T-helper 1 cell treated with Interleukin-12 subunit alpha and Interleukin-12 subunit beta and Interleukin-4 antibody, amounts not matched to agents 30 ng/mL and 1 ng/mL, for 36 hours (primary cell): ENCODE results near the gene CTR9. TPM values are rescaled to one million over a fixed set of nuclear protein-coding genes. Genes with fewer than 3 reads are reported as not detected.

Experiments
- intact Hi-C: fragments of 100-400 bp; cut with micrococcal nuclease; formaldehyde crosslinking; loops from one replicate; pipeline ENCODE4 v1.15.1; 2024
- total RNA-seq: library from RNA; stranded (reverse); gene quantifications from 2 replicates; pipeline ENCODE4 v1.2.3, GENCODE V29; 2022

CTR9 gene
- total RNA-seq, 1 donor from 2014 or later: 45.8 TPM

DNA sequence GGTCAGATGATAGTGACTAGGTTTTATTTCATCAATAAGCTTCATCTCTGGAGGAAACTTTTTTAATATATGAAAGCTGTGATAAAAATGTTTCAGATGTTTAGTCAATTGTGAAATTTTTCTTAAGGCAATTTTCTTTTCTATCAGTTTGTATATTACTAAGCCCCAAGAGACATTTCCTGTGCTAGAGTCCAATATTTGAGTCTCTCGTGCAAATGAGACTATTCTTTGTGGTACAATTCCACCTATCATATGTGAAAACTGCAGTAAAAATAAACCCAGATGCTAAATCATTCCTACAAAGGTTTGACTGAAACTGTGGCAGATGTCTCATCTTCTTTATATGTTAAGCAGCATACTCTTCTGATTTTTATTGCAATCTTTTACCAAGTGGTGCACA is 28.0 kb downstream of the CTR9 start:
- intact Hi-C loops: no loop called here

DNA sequence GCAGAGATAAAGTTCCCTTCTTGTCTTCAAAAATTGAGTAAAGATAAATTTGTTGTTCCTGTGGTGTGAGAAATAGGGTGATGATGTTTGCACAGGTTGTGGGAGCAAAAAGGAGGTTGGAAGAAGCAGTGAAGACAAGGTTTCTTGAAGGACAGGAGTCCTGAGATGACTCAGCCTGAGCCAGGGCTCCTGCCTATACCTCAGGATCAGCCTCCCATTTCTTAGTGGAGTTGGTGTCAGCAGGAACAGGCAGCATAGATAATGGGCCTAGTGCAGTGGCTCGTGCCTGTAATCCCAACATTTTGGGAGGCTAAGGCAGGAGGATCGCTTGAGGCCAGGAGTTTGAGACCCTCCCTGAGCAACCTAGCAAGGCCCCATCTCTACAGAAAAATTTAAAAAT is 29.0 kb downstream of the CTR9 start:
- intact Hi-C loops: no loop called here

GRCh38 chr11:10784232-10785145 is 33.4 kb downstream of the CTR9 start:
- intact Hi-C loops: no loop called here

GRCh38 chr11:10785146-10785474 is 34.1 kb downstream of the CTR9 start:
- intact Hi-C loops: no loop called here

- intact Hi-C loops: no loop called here
Observed at GRCh38 chr11:10786451-10786850, 35.4 kb downstream of the CTR9 start.

DNA sequence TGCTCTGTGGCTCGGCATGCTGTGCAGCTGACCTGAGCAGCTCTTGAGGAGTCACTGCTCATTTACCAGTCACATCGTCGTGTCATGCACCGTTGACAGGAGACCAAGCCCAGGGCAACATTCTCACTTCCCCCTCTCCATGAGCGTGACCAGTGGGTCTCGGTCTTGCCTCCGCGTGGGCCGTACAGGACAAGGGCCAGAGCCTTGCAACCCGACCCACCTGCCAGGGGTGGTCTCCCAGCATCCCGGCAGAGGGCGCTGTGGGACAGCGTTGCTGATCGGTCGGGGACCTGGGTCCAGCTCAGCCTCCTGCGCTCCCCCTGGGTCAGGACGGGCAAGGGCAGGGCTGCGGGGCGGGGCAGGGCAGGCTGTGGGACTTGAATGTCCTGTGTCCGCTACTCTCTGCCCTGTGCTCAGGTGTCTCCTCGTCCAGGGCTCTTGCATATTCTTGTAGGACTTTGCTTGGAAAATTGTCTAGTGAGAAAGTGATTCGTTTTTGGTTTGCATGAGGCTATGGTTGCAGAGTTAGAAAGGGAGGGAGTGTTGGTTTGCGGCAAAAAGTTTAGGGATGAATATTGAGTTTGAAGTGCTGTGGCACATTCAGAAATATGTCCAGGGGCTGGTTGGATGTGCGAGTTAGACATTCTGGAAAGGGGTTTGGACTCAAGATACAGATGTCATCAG is 41.5 kb downstream of the CTR9 start:
- intact Hi-C loops: loop anchor here (1.0 to 2.0 kb wide), 5 partner anchors 16 to 995 kb away; partner anchors contain the start of gene EIF4G2

GRCh38 chr11:10793470-10794255 is 42.6 kb downstream of the CTR9 start:
- intact Hi-C loops: loop anchor here (2.0 kb wide), 1 partner anchor 15 kb away; the partner anchor contains the start of gene EIF4G2

DNA sequence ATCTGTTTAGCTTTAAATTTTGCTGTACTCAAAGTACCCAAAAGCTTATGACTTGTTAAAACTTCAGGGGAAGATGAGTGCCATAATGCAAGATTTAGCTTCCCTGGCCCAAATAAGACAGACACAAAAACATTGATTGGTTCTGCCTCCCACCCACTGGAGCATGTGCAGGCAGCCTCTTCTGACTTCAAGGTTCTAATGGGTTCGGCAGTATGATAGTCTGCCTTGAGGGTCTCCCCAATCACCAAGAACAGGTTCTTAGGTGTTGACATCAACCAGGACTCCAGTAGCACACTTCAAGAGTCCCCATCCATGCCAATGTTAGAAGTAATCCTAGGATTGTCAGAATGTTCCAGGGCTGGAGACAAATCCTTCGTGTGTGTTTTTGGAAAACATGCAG is 45.1 kb downstream of the CTR9 start:
- intact Hi-C loops: loop anchor here (2.0 kb wide), 1 partner anchor 25 kb away; no protein-coding TSS in a partner anchor

DNA sequence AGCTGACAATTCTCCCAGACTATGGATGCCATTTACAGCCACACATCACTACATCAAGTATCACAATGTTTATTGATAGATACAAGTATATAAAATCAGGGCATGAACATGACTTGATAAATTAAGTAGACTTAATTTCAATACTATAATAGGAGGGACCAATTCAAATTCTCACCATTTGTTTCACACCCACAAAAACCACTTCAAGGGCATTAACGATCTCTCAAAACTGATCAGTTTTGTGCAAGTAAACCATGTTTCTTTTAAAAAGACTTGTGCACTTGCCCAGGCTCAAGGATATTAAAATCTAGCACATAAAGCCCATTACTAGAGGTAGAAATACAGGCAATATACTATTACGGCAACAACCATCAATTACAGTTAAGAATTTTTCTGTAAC is 46.0 kb downstream of the CTR9 start:
- intact Hi-C loops: loop anchor here (2.0 kb wide), 1 partner anchor 26 kb away; no protein-coding TSS in a partner anchor

- intact Hi-C loops: loop anchor here (2.0 kb wide), 1 partner anchor 27 kb away; no protein-coding TSS in a partner anchor
Observed at GRCh38 chr11:10797531-10797930, 46.5 kb downstream of the CTR9 start.

DNA sequence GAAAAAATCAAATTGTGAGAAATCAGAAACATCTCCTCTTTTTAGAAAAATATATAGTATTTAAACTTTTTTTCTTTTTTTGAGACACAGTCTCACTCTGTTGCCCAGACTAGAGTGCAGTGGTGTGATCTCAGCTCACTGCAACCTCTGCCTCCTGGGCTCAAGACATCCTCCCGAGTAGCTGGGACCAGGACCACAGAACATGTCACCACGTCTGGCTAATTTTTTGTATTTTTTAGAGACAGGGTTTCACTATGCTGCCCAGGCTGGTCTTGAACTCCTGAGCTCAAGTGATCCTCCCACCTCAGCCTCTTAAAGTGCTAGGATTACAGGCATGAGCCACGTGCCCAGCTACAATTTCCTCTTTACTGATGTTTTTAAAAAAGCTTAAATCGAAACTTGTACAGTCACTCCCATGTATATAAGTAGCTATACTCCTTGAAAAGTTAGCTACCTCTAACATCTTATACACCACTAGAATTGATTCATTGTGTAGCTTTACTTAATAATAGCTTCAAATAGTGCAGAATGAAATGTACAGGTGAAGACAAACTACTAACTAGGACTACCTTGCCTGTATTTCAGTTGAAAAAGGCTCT is 47.4 kb downstream of the CTR9 start:
- intact Hi-C loops: no loop called here

DNA sequence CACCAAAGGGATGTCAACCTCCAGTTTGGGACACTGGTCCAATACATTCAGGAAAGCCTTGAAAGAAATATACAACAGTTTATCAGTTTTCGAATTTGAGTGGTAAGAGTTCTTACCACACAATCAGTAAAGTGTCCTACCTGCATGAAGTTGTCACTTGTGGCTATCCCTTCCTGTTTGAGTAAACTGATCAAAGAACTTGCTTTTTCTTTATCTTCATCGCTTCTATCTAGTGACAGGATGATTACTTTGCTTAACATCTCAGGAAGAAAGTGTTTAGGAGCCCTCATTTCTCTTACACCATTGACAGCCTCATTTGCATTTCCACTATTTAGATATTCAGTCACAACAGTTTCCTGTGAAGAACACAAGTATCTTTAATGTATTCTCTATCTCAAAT is 49.2 kb downstream of the CTR9 start:
- intact Hi-C loops: no loop called here

DNA sequence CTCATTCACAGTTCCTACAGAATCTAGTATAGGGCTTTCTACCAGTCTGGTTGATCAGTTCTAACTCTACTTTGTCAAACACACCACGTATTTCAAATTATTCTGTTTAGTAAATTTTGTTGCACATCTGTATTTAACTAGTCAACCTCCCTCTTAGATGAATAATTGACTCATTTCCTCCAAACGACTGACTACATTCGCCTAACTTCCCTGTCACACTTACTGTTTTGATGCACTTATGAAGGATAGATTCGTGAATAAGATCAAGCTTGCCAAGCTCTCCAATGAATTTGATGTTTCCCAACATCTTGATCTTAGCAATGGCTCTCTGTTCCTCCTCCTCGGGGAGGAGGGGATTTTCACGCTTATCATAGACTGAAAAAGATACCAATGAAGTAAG is 52.6 kb downstream of the CTR9 start:
- intact Hi-C loops: no loop called here

- intact Hi-C loops: loop anchor here (2.0 to 5.0 kb wide), 4 partner anchors 217 to 1491 kb away; partner anchors contain the start of genes ADM, TMEM41B and WEE1
Observed at GRCh38 chr11:10805741-10806140, 54.7 kb downstream of the CTR9 start.

GRCh38 chr11:10806206-10806605 is 55.2 kb downstream of the CTR9 start:
- intact Hi-C loops: loop anchor here (2.0 to 5.0 kb wide), 4 partner anchors 216 to 1491 kb away; partner anchors contain the start of genes ADM, TMEM41B and WEE1

DNA sequence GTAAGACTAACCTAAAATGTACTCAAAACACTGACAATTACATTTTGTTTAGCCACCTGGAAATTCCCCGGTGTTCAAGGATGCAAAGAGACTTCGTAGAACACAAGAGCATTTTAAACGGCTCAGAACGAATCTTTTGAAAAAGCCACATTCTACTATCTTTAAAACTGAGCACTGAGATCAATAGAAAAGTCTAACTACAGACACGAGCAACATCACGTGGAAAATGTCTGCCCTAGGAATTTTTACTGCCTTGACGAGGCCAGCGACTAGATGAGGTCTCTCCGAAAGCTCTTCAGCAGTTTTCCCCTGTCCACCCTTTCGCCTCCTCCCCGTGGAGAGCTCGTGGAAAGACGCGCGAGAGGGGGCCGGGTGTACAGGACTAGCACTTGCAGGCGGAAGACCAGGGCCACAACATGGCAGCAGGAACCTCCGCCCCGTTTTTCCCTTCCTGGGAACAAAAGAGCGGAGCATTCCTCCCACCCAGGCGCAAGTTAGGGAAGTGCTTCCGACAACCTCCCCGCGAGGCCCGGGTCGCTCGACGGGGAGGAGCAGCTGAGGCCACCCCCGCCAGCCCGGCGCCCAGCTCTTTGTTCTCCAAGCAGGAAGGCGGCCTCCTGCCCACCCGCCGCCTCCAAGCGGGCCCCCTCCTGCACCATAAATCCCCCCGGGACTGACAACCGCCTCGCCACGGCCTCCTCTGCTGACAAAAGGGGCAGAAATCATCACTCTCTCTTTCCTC is 56.6 kb downstream of the CTR9 start:
- intact Hi-C loops: loop anchor here (1.0 to 5.0 kb wide), 12 partner anchors 8 to 1493 kb away; partner anchors contain the start of genes ADM, MICAL2, RNF141 and TMEM41B

DNA sequence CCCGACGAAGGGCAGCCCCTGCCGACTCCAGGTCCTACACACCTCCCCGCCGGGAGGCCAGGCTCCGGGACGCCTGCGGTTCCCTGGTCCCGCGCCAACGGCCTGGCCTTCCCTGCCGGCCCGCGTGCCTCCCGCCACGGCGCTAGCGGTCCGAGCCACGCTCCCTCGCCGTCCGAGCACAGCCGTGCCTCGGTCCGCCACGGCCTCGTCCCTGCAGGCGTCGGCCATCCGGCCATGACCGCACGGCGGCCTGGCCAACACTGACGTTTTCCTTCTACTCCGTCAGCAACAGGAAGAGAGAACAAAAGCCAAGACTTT is 57.1 kb downstream of the CTR9 start:
- intact Hi-C loops: loop anchor here (1.0 to 5.0 kb wide), 10 partner anchors 15 to 1348 kb away; partner anchors contain the start of genes ADM, MICAL2, RNF141 and WEE1

- intact Hi-C loops: loop anchor here (1.0 to 5.0 kb wide), 15 partner anchors 16 to 1388 kb away; partner anchors contain the start of genes ADM, CTR9, MICAL2 and RNF141
Observed at GRCh38 chr11:10808553-10809372, 57.7 kb downstream of the CTR9 start, which contains the start of gene EIF4G2. Gene EIF4G2 (minus strand): TSS chr11:10808926.
